UCSD-AML1 (cell line): ENCODE measurements around the gene PRRT1.
"Not testable (repeated sequence)": the region's sequence is repeated elsewhere in the genome, so short reads cannot be mapped to it uniquely, and the experiment has no call there.

Source experiments
- DNase-seq: peaks from one replicate; lab custom pipeline; 2025; ENCODE audit not compliant: unreplicated experiment; lab: John Stamatoyannopoulos, UW

The PRRT1 gene

GRCh38 chr6:32151863-32152768 lies at the start of gene PRRT1:
TSS of gene PRRT1 (minus strand) at chr6:32151939. CDS start at chr6:32151827, 112 bp downstream.
- no peak for DNase-seq

GRCh38 chr6:32200711-32201475 lies 49.2 kb upstream of the PRRT1 start:
- DNase-seq: no peak

- no peak for DNase-seq
Measured at GRCh38 chr6:32198866-32199265, 47.1 kb upstream of the PRRT1 start.

- DNase-seq: no peak
Measured at GRCh38 chr6:32198345-32198696, 46.6 kb upstream of the PRRT1 start.

GRCh38 chr6:32196682-32197616 lies 45.2 kb upstream of the PRRT1 start:
- no peak for DNase-seq

GRCh38 chr6:32195902-32196681 lies 44.4 kb upstream of the PRRT1 start:
- peak; percentile 78 for DNase-seq

GRCh38 chr6:32195652-32195901 lies 43.8 kb upstream of the PRRT1 start:
- peak; percentile 100 for DNase-seq

GRCh38 chr6:32194825-32195651 lies 43.3 kb upstream of the PRRT1 start:
- peak; percentile 56 for DNase-seq

GRCh38 chr6:32194388-32194787 lies 42.6 kb upstream of the PRRT1 start:
- DNase-seq: no peak

- DNase-seq: not testable (repeated sequence)
Measured at GRCh38 chr6:32193096-32193495, 41.4 kb upstream of the PRRT1 start.

- peak; percentile 93 for DNase-seq
Measured at GRCh38 chr6:32192608-32193039, 40.9 kb upstream of the PRRT1 start, which contains the start of gene GPSM3. TSS of gene GPSM3 (minus strand) at chr6:32192643. CDS start at chr6:32192513, 130 bp downstream.

GRCh38 chr6:32191696-32192607 lies 40.2 kb upstream of the PRRT1 start:
- no peak for DNase-seq

GRCh38 chr6:32190911-32191677 lies 39.4 kb upstream of the PRRT1 start:
- DNase-seq: no peak

GRCh38 chr6:32190054-32190851 lies 38.5 kb upstream of the PRRT1 start, which contains the start of gene PBX2:
TSS of gene PBX2 (minus strand) at chr6:32190202. CDS start at chr6:32189915, 287 bp downstream.
- DNase-seq: peak; percentile 90

GRCh38 chr6:32189742-32190053 lies 38.0 kb upstream of the PRRT1 start:
- no peak for DNase-seq

- no peak for DNase-seq
Measured at GRCh38 chr6:32189069-32189741, 37.5 kb upstream of the PRRT1 start.
